Osteoblast (primary cell): ENCODE results near the gene RNF34. TPM values are rescaled to one million over a fixed set of nuclear protein-coding genes. Genes with fewer than 3 reads are reported as not detected.

Experiments
- DNase-seq: peaks from one replicate; pipeline ENCODE4 v3.0.0; 2011; ENCODE audit warnings: low spot score, mixed read lengths; ENCODE audit not compliant: insufficient read length; ENCODE audit errors: missing footprints
- H2AFZ ChIP-seq: 2 replicates; pipeline ENCODE4 v1.6.0; 2011; ENCODE audit warnings: mild to moderate bottlenecking, low read length
- H3K27ac ChIP-seq: 2 replicates; pipeline ENCODE4 v1.5.1; 2011; ENCODE audit warnings: mild to moderate bottlenecking, low read depth, low read length, moderate library complexity
- H3K27me3 ChIP-seq: 2 replicates; pipeline ENCODE4 v1.6.0; 2012; ENCODE audit warnings: mild to moderate bottlenecking, control low read depth, inconsistent platforms, low read length, moderate library complexity; ENCODE audit not compliant: insufficient read depth
- H3K36me3 ChIP-seq: 2 replicates; pipeline ENCODE4 v1.5.1; 2011; ENCODE audit warnings: mild to moderate bottlenecking, low read length, control low read depth, moderate library complexity; ENCODE audit not compliant: insufficient read depth
- H3K4me1 ChIP-seq: 2 replicates; pipeline ENCODE4 v1.5.1; 2011; ENCODE audit warnings: mild to moderate bottlenecking, low read length, control low read depth, moderate library complexity; ENCODE audit not compliant: insufficient read depth
- H3K4me2 ChIP-seq: 2 replicates; pipeline ENCODE4 v1.6.0; 2011; ENCODE audit warnings: mild to moderate bottlenecking, low read length; ENCODE audit not compliant: insufficient read depth
- H3K4me3 ChIP-seq: fragments of 200-600 bp; sonication (generic); 3 replicates; pipeline ENCODE4 v1.5.1; 2012; ENCODE audit warnings: mild to moderate bottlenecking, low read length, inconsistent platforms; ENCODE audit not compliant: insufficient read depth
- H3K79me2 ChIP-seq: 2 replicates; pipeline ENCODE4 v1.6.0; 2012; ENCODE audit warnings: mild to moderate bottlenecking, low read length, control low read depth, inconsistent platforms; ENCODE audit not compliant: insufficient read depth
- H3K9me3 ChIP-seq: 2 replicates; pipeline ENCODE4 v1.5.1; 2011; ENCODE audit warnings: low read depth, low read length, control low read depth
- H4K20me1 ChIP-seq: 2 replicates; pipeline ENCODE4 v1.6.0; 2012; ENCODE audit warnings: mild to moderate bottlenecking, low read length, control low read depth; ENCODE audit not compliant: insufficient read depth
- CTCF ChIP-seq: IDR thresholded peaks from 2 replicates; pipeline ENCODE4 v1.5.1; 2011; ENCODE audit warnings: mild to moderate bottlenecking, low read depth, low read length, moderate library complexity; ENCODE audit errors: extremely low read depth
- total RNA-seq: library from RNA; depleted of rRNA; stranded (reverse); fragments of >200 nt; gene quantifications from 2 replicates; pipeline ENCODE4 v1.2.3, GENCODE V29; 2012

Gene RNF34
- total RNA-seq, 1 donor, result 41.6 TPM

GRCh38 chr12:121464331-121464730, 64.4 kb downstream of the RNF34 start:
- Histone ChIP-seq H3K4me2 (no peak overlapping the region), H3K79me2 (peaks cover 48% of the 10 kb centered on the region), H2AFZ (no peak overlapping the region), H3K4me3 (no peak overlapping the region), H3K4me1 (peaks cover 8% of the 10 kb centered on the region), H3K9me3 (no peaks in the 10 kb centered on the region), H4K20me1 (peaks cover 30% of the 10 kb centered on the region), H3K36me3 (no peaks in the 10 kb centered on the region), H3K27ac (no peak overlapping the region), H3K27me3 (no peaks in the 10 kb centered on the region)
- DNase-seq, result peak; percentile 11
- no peak for TF ChIP-seq CTCF

GRCh38 chr12:121465921-121466793, 66.2 kb downstream of the RNF34 start:
- no peak for TF ChIP-seq CTCF
- Histone ChIP-seq H3K9me3 (no peaks in the 10 kb centered on the region), H3K4me3 (peak overlapping the region; percentile 80), H3K36me3 (no peaks in the 10 kb centered on the region), H2AFZ (peak overlapping the region; percentile 77), H4K20me1 (peaks cover 17% of the 10 kb centered on the region), H3K27me3 (no peaks in the 10 kb centered on the region), H3K27ac (peak overlapping the region; percentile 45), H3K79me2 (peaks cover 39% of the 10 kb centered on the region), H3K4me2 (peak overlapping the region; percentile 97), H3K4me1 (peaks cover 8% of the 10 kb centered on the region)
- peak; percentile 87 for DNase-seq

GRCh38 chr12:121466794-121467637, 67.1 kb downstream of the RNF34 start:
- peak; percentile 99 for DNase-seq
- no peaks in the 10 kb centered on the region for H3K36me3 ChIP-seq
- TF ChIP-seq CTCF, result no peak
- H4K20me1 ChIP-seq, result peaks cover 17% of the 10 kb centered on the region
- no peaks in the 10 kb centered on the region for H3K27me3 ChIP-seq
- no peak overlapping the region for H2AFZ ChIP-seq
- no peaks in the 10 kb centered on the region for H3K9me3 ChIP-seq
- peaks cover 30% of the 10 kb centered on the region for H3K79me2 ChIP-seq
- peak overlapping the region; percentile 97 for H3K4me2 ChIP-seq
- peaks cover 8% of the 10 kb centered on the region for H3K4me1 ChIP-seq
- peak overlapping the region; percentile 80 for H3K4me3 ChIP-seq
- no peak overlapping the region for H3K27ac ChIP-seq
